Ovary (tissue), 9 donors: ENCODE data around the gene FGFR2. TPM values are rescaled to one million over a fixed set of nuclear protein-coding genes. Genes with fewer than 3 reads are reported as not detected.

Experiments used
- DNase-seq, 5 donors: peaks; one replicate each; pipeline ENCODE4 v3.0.0-alpha.2; 2019 to 2020
- H3K27ac ChIP-seq, 2 donors: fragments of 200-600 bp; one replicate each; pipeline versions ENCODE4 v1.5.1 to v1.8.0; 2019 to 2022
- H3K27me3 ChIP-seq: fragments of 200-600 bp; one replicate; pipeline ENCODE4 v1.8.0; 2022
- H3K36me3 ChIP-seq: fragments of 200-600 bp; sonication (generic); one replicate; pipeline ENCODE4 v1.5.1; 2019
- H3K4me1 ChIP-seq: one replicate; pipeline ENCODE4 v1.8.1; 2013; ENCODE audit warnings: mild to moderate bottlenecking, moderate library complexity; ENCODE audit not compliant: insufficient read depth
- H3K4me3 ChIP-seq: fragments of 200-600 bp; sonication (generic); one replicate; pipeline ENCODE4 v1.5.1; 2017
- H3K9me3 ChIP-seq, 2 donors: fragments of 200-600 bp in 1 of 2; sonication (generic) in 1 of 2; one replicate each; pipeline versions ENCODE4 v1.5.1 to v1.8.1; 2013 to 2019; ENCODE audit warnings: mild to moderate bottlenecking in 1 of 2, moderate library complexity in 1 of 2
- CTCF ChIP-seq, 3 donors: fragments of 450-650 bp in 2 of 3; fragments of 200-600 bp in 1 of 3; IDR thresholded peaks; one replicate each; pipeline versions ENCODE4 v1.5.1 to v1.8.0; 2016 to 2022; ENCODE audit warnings: antibody characterized with exemption in 3 of 3, mild to moderate bottlenecking in 1 of 3
- EP300 ChIP-seq: sonication (generic); formaldehyde crosslinking; IDR thresholded peaks from one replicate; pipeline ENCODE4 v1.6.1; 2017; ENCODE audit warnings: antibody characterized with exemption
- POLR2A ChIP-seq: fragments of 450-650 bp; IDR thresholded peaks from one replicate; pipeline ENCODE4 v1.6.1; 2017; ENCODE audit warnings: antibody characterized with exemption, mild to moderate bottlenecking, moderate library complexity
- WGBS, 3 donors: extraction: QIAGEN DNeasy Blood & Tissue Kit in 1 of 3; methylation state at CpG; one replicate each; pipeline versions ENCODE4 v1.1.5 to v1.1.7; 2013 to 2017; 5-methylcytosine and 5-hydroxymethylcytosine counted together
- intact Hi-C, 4 donors: fragments of 100-400 bp; cut with DNase I; formaldehyde crosslinking; loops; one replicate each; pipeline versions ENCODE4 v1.11.0 to v1.15.1; 2022 to 2023
- polyA plus RNA-seq, 2 donors: library from polyadenylated mRNA; stranded (reverse); fragments of 200-250 nt in 1 of 2; fragments of 350-450 nt in 1 of 2; fragmentation: Illumina TruSeq in 1 of 2; extraction: RNeasy Lipid Tissue Mini Kit (QIAGEN cat#74804) in 1 of 2; gene quantifications; one replicate each; pipeline ENCODE4 v1.2.3, GENCODE V29; 2013 to 2014
- total RNA-seq, 7 donors: library from RNA; depleted of rRNA in 2 of 7; stranded (reverse); fragments of >200 nt in 2 of 7; fragmentation: NEBNext Ultra II Directional in 3 of 7; extraction: Animal tissue kit (Norgen Biotek cat#: 25700) in 3 of 7; gene quantifications; one replicate each; pipeline versions ENCODE4 v1.1.0 to v1.2.4, GENCODE V29; 2016 to 2023
- donor health status: DM: no; HTN: no; CAD: no; lungs with moderate emphysema.
- donor health status: DM: no; HTN: no; CAD: no.
- donor health status: Bipolar disorder and iron deficiency.
- donor health status: DM: yes; HTN: yes; CAD: no.
- donor health status: DM: no; HTN: no; CAD: no.
- donor health status: DM: yes; HTN: yes; CAD: no.

The FGFR2 gene
- total and polyA plus RNA-seq, 9 donors, result 8.8 to 52.2 (median 26.5) TPM

GRCh38 chr10:121553511-121554264, 44.6 kb downstream of the FGFR2 start:
- Histone ChIP-seq H3K4me1 (no peaks in the 10 kb centered on the region), H3K27ac (no peak overlapping the region), H3K36me3 (no peaks in the 10 kb centered on the region), H3K4me3 (no peak overlapping the region), H3K9me3 (no peaks in the 10 kb centered on the region), H3K27me3 (no peaks in the 10 kb centered on the region)
- DNase-seq, result no peak
- intact Hi-C loops, result no loop called here
- WGBS, 3 donors, result 75 to 80% (median 77%) methylated on average over 8 of the region's 8 CpGs
- no peak for TF ChIP-seq CTCF (IDR thresholded peaks at IDR 0.05)
- TF ChIP-seq EP300, result no peak
- TF ChIP-seq POLR2A, result no peak

GRCh38 chr10:121552746-121553145, 45.5 kb downstream of the FGFR2 start:
- H3K27ac ChIP-seq, result no peak overlapping the region

DNA sequence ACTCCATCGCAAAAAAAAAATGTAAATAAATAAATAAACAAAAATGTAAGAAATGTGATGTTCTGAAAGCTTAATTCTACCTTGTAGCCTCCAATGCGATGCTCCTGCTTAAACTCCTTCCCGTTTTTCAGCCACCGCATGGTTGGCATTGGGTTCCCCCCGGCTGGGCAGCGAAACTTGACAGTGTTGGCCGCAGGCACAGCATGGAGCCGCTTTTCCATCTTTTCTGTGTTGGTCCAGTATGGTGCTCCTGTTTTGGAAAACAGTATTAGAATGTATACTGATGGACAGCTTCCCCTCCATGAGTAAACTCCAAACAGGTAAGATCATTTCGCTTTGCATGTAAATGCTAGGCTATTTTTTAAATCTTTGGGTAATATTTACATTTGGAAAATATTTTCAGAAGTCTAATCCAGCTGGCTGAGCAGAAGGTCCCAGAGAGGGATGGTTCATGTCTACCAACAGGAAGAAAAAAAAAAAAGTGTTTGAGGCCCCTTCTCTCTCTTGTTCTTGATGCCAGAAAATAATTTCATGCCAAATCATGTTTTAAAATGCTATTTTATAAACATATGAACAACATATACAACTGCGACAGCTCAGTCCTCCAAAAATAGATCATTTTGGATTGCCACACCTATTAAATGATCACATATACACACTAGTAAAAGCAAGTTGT, 46.9 kb downstream of the FGFR2 start:
- no peak overlapping the region for H3K4me3 ChIP-seq
- no peak overlapping the region for H3K27ac ChIP-seq
- DNase-seq, result no peak
- 96 to 98% (median 96%) methylated on average over 10 of the region's 10 CpGs for WGBS, 3 donors
- no peaks in the 10 kb centered on the region for H3K27me3 ChIP-seq
- H3K36me3 ChIP-seq, result no peaks in the 10 kb centered on the region
- H3K4me1 ChIP-seq, result no peaks in the 10 kb centered on the region
- no peaks in the 10 kb centered on the region for H3K9me3 ChIP-seq
- intact Hi-C loops, result no loop called here
- no peak for TF ChIP-seq EP300
- TF ChIP-seq POLR2A, result no peak

More at GRCh38 chr10:121552746-121553145, 45.5 kb downstream of the FGFR2 start:
- TF ChIP-seq POLR2A, result no peak
- TF ChIP-seq EP300, result no peak
- no peak for TF ChIP-seq CTCF (IDR thresholded peaks at IDR 0.05)
- Histone ChIP-seq H3K4me3 (no peak overlapping the region), H3K27me3 (no peaks in the 10 kb centered on the region), H3K9me3 (no peaks in the 10 kb centered on the region), H3K36me3 (no peaks in the 10 kb centered on the region), H3K4me1 (no peaks in the 10 kb centered on the region)
- DNase-seq, result no peak
- WGBS, 3 donors, result 96 to 98% (median 97%) methylated on average over 4 of the region's 4 CpGs
- intact Hi-C loops, result no loop called here

DNA sequence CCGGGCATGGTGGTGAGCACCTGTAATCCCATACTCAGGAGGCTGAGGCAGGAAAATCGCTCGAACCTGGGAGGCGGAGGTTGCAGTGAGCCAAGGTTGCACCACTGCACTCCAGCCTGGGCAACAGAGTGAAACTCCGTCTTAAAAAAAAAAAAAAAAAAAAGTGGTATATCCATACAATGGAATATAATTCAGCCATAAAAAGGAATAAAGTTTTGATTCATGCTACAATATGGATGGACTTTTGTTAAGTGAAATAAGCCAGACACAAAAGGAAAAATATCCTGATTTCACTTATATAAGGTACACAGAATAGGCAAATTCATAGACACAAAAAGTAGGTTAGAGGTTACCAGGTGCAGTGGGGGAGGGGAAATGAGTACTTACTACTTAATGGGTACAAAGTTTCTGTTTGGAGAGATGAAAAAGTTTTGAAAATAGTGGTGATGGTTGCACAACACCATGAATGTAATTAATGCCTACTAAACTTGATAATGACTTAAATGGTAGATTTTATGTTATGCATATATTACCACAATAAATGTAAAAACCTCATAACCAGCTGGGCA, 53.9 kb downstream of the FGFR2 start:
- Histone ChIP-seq H3K27me3 (no peaks in the 10 kb centered on the region), H3K27ac (no peak overlapping the region), H3K36me3 (no peaks in the 10 kb centered on the region), H3K4me3 (no peak overlapping the region), H3K9me3 (no peaks in the 10 kb centered on the region), H3K4me1 (no peaks in the 10 kb centered on the region)
- 96 to 97% (median 96%) methylated on average over 5 of the region's 5 CpGs for WGBS, 3 donors
- TF ChIP-seq EP300 (no peak), CTCF (IDR thresholded peaks at IDR 0.05) (no peak), POLR2A (no peak)
- no peak for DNase-seq
- intact Hi-C loops, result no loop called here

GRCh38 chr10:121543545-121543944, 54.7 kb downstream of the FGFR2 start:
- no peak overlapping the region for H3K4me3 ChIP-seq

More at GRCh38 chr10:121543545-121543944, 54.7 kb downstream of the FGFR2 start:
- 86 to 91% (median 86%) methylated on average over 7 of the region's 7 CpGs for WGBS, 3 donors
- Histone ChIP-seq H3K4me1 (no peaks in the 10 kb centered on the region), H3K36me3 (no peaks in the 10 kb centered on the region), H3K9me3 (no peaks in the 10 kb centered on the region), H3K27ac (no peak overlapping the region), H3K27me3 (no peaks in the 10 kb centered on the region)
- no peak for DNase-seq
- TF ChIP-seq CTCF (IDR thresholded peaks at IDR 0.05) (no peak), EP300 (no peak), POLR2A (no peak)
- intact Hi-C loops, result no loop called here
